GM21619 (cell line): ENCODE data around the gene PLCB3.

Source experiments
- ATAC-seq: cut with Tn5 transposase; IDR thresholded peaks from one replicate; pipeline ENCODE4 v1.9.1; 2021; ENCODE audit not compliant: unreplicated experiment

The PLCB3 gene

GRCh38 chr11:64220798-64221197, 30.5 kb upstream of the PLCB3 start:
- ATAC-seq = no peak

GRCh38 chr11:64222651-64223000, 28.7 kb upstream of the PLCB3 start:
- ATAC-seq = no peak

- ATAC-seq = no peak
Measured at GRCh38 chr11:64223001-64223651, 28.2 kb upstream of the PLCB3 start.

DNA sequence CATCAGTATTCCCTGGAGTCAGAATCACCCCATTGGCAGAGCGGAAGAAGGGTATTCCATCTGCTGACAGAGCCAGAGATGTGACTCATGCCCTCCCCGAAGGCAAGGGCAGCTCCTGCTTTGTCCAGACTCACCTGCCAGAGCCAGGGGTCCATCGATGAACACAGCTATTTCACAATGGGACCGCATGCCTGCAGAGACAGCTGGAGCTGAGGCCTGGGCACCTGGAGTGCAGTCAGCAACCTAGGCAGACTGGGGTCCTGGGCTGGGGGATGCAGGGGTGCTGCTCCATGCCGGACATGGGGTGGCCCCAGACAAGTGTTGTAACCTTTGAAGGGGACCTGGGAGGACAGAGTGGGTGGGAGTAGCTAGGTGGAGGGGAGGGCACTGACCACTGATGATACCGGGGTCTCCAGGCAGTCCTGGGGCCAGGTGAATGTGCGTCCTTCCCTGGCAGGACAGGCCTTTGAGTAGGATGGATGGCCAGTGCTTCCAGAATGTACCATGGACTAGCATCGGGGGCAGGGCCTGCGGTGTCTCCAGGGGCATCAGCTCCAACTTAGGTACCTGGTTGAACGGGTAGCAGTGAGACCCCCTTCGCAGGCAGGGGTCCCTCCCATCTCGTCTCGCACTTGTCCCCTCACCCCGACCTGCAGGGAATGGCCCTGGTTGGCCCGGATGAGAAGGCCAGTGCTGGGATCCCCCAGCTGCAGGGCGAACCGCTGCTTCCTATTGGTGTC, 27.0 kb upstream of the PLCB3 start:
- no peak for ATAC-seq

- ATAC-seq = no peak
Measured at GRCh38 chr11:64224891-64225607, 26.3 kb upstream of the PLCB3 start.

- ATAC-seq = peak; percentile 40
Measured at GRCh38 chr11:64225608-64226506, 25.5 kb upstream of the PLCB3 start, which contains the start of the genes NUDT22 and TRPT1. TSS of gene NUDT22 (plus strand) at chr11:64226274. CDS start at chr11:64226653, 379 bp downstream. TSS of gene TRPT1 (minus strand) at chr11:64226186. CDS start at chr11:64225860, 326 bp downstream.

GRCh38 chr11:64226507-64227051, 24.8 kb upstream of the PLCB3 start:
- peak; percentile 34 for ATAC-seq

DNA sequence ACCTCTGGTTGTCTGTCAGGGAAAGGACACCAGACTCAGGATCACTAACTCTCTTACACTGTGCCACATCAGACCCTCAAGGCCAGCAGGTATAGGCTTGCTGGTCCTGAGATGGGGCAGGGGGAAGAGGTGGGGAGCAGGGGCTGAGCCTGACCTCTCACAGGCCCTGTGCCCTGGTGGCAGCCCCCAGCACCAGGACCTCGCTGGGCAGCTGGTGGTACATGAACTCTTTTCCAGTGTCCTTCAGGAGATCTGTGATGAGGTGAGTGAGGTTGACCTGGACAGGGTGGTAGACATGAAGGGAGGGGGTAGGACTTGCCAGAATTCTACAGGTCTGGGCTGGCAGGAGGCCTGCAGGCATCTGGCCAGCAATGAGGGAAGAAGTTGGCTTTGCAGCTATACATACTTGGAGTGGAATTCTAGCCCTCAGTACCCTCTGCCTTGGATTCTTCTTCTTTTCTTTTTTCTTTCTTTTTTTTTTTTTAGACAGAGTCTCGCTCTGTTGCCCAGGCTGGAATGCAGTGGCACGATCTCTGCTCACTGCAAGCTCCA, 23.8 kb upstream of the PLCB3 start:
- no peak for ATAC-seq

- no peak for ATAC-seq
Measured at GRCh38 chr11:64229090-64229743, 22.1 kb upstream of the PLCB3 start.

DNA sequence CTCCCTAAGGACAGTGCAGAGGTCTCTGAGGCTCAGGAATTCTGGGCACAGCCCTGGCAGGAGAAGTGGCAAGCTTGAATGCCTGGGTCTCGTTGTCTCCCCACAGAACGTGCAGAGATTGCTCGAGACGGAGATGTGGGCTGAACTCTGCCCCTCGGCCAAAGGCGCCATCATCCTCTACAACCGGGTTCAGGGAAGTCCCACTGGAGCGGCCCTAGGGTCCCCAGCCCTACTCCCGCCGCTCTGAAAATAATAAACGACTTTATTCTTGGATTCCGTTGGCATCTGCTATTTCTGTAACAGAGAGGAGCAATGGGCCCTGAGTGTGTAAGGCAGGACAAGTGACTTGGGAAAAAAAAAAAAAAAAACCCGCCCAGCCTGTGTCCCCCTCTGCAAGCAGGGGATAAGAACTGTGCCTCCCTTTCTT, 21.6 kb upstream of the PLCB3 start:
- no peak for ATAC-seq

DNA sequence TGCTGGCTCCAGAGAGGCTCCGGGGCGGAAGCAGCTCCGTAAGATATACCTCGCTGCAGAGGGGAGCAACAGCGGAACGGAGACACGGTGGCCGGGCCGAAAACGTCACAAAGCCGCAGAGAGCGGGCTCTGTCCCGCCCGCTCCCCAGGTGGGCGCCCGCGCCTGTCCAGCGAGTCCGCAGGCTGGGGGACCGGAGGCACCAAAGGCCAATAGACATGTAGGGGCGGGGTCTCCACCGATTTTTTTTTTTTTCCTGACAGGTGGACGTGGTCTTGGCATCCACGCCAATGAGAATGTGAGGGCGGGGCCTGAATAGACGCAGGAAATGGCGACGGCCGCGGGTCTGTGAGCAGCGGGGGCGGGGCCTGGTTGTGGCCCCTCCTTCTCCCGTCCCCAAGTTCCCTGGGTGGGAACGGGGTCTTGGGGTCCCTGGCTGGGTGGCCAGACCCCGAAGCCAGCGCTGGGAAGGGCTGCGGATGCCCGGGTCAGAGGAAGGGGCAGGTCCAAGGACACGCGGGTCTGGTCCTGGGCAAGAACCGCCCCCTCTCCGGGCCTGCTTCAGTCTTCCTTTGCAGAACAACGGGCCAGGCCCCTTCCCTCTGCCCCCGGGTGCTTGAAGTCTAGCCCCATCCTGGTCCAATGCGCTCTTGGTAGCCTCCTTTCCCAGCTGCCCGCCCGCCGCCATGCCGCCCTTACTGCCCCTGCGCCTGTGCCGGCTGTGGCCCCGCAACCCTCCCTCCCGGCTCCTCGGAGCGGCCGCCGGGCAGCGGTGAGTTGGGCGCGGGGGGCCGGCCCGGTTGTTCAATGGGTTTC, 21.0 kb upstream of the PLCB3 start, which contains the start of gene DNAJC4:
DNAJC4 (plus strand) TSS at position 378 of the 814 bp plus-strand sequence; CDS start at position 685, 307 bp downstream.
- ATAC-seq = peak; percentile 40

DNA sequence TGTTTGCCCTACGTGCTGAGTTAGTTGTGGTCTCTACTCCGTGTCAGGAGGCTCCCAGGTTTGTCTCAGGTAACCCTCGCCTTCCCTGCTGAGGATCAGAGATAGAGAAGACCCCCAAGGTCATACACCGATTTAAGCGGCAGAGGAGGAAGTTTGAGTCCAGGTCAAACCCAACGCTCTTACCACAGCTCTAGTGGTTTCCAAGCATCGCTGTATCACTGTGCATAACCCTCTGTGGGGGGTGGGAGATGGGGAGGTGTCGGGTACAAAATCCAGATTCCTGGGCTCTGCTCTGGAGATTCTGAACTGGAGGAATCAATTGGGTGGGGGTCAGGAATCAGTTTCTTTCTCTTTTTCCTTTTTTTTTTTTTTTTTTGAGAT, 20.4 kb upstream of the PLCB3 start:
- no peak for ATAC-seq

DNA sequence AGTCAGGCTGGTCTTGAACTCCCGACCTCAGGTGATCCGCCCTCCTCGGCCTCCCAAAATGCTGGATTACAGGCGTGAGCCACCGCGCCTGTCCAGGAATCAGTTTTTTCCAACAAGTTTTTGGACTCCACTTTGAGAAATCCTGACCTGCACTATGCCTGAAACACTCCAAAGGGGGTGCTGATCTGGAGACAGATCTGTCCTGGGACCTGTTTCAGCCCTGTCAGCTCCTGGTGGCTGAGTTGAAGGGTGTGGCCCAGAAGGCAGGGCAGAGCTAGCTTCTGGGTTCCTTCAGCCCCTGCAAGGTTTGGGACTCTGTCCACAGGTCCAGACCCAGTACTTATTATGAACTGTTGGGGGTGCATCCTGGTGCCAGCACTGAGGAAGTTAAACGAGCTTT, 19.8 kb upstream of the PLCB3 start:
- no peak for ATAC-seq

GRCh38 chr11:64232182-64232966, 19.0 kb upstream of the PLCB3 start:
- no peak for ATAC-seq

DNA sequence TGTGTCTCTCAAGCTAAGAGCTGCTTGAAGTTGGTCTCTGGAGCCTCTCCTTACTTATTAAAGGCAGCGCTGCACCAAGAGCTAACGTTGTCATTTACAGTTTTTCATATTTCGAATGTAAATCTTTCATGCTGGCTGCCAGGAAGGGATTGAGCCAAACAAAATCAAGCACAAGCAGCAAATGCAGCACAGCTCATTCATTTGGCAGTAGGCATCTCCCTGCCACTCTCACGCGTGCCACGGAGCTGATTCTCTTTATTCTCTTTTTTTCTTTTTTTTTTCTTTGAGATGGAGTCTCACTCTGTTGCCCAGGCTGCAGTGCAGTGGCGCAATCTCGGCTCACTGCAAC, 18.4 kb upstream of the PLCB3 start:
- no peak for ATAC-seq

GRCh38 chr11:64233913-64234586, 17.3 kb upstream of the PLCB3 start, which contains the start of gene VEGFB:
TSS of gene VEGFB (plus strand) at chr11:64234584. CDS start at chr11:64234834, 250 bp downstream.
- peak; percentile 35 for ATAC-seq

- ATAC-seq = no peak
Measured at GRCh38 chr11:64234647-64235379, 16.5 kb upstream of the PLCB3 start.
